GM12878 (cell line): ENCODE data around the gene HSBP1. TPM values are rescaled to one million over a fixed set of nuclear protein-coding genes. Genes with fewer than 3 reads are reported as not detected.

Experiments used
- ATAC-seq: fragments of 200-7000 bp; cut with Tn5 transposase; 3 replicates; pipeline ENCODE4 v1.9.1; 2020; ENCODE audit warnings: mild to moderate bottlenecking, moderate library complexity
- BruUV-seq: library from RNA; stranded (reverse); fragments of 400-500 nt; replicated peaks from 2 replicates; lab custom pipeline; 2021; lab: Mats Ljungman, UMichigan
- CTCF ChIA-PET: fragments of 300-600 bp; sonication (Branson Sonifier 250); formaldehyde crosslinking; extraction: SDS; loops from one replicate; lab custom pipeline; 2021; ENCODE audit warnings: inconsistent platforms; lab: Yijun Ruan, JAX
- POLR2A ChIA-PET: fragments of 350-600 bp; formaldehyde crosslinking; extraction: SDS; loops from one replicate; lab custom pipeline; 2021; ENCODE audit warnings: inconsistent platforms; lab: Charles Lee
- RAD21 ChIA-PET: fragments of 300-600 bp; sonication (Branson Sonifier 250); formaldehyde crosslinking; loops from one replicate; lab custom pipeline; 2023; ENCODE audit warnings: antibody characterized with exemption; ENCODE audit not compliant: unreplicated experiment; lab: Charles Lee
- SMC1A ChIA-PET: fragments of 300-600 bp; sonication (Branson Sonifier 250); formaldehyde crosslinking; loops from one replicate; lab custom pipeline; 2023; ENCODE audit not compliant: unreplicated experiment, uncharacterized antibody; lab: Charles Lee
- DNase-seq: peaks from one replicate; pipeline ENCODE4 v3.0.0-alpha.2; 2011; ENCODE audit warnings: low read depth, low spot score
- FAIRE-seq: peaks from 3 replicates; lab custom pipeline; 2011; peaks lifted over from hg19 to GRCh38; lab: Jason Lieb, UNC
- H2AFZ ChIP-seq: 2 replicates; pipeline ENCODE4 v1.6.0; 2011; ENCODE audit warnings: low read depth, low read length, control low read depth; ENCODE audit not compliant: control insufficient read depth
- H3K27ac ChIP-seq: 2 replicates; pipeline ENCODE4 v1.5.1; 2011; ENCODE audit warnings: control low read depth; ENCODE audit not compliant: control insufficient read depth, insufficient read depth
- H3K27me3 ChIP-seq, 2 experiments: replicated peaks in 1 of 2; 2 replicates each; pipeline versions ENCODE4 v1.6.0 to v1.6.1; 2011; ENCODE audit warnings: low read length in 1 of 2; ENCODE audit not compliant: control insufficient read depth in 2 of 2, insufficient read depth in 2 of 2
- H3K36me3 ChIP-seq, 2 experiments: 2 replicates each; pipeline ENCODE4 v1.5.1; 2011; ENCODE audit warnings: low read length in 1 of 2; ENCODE audit not compliant: control insufficient read depth in 2 of 2, insufficient read depth in 2 of 2
- H3K4me1 ChIP-seq: 2 replicates; pipeline ENCODE4 v1.6.1; 2011; ENCODE audit warnings: mild to moderate bottlenecking, low read length, moderate library complexity, mixed read lengths; ENCODE audit not compliant: control insufficient read depth, insufficient read depth
- H3K4me2 ChIP-seq: 2 replicates; pipeline ENCODE4 v1.6.0; 2011; ENCODE audit warnings: control low read depth; ENCODE audit not compliant: control insufficient read depth, insufficient read depth
- H3K4me3 ChIP-seq: fragments of 200-600 bp; sonication (generic); 2 replicates; pipeline ENCODE4 v1.5.1; 2016
- H3K79me2 ChIP-seq: 2 replicates; pipeline ENCODE4 v1.6.0; 2011; ENCODE audit warnings: low read length; ENCODE audit not compliant: control insufficient read depth, insufficient read depth
- H3K9ac ChIP-seq: 2 replicates; pipeline ENCODE4 v1.8.0; 2011; ENCODE audit warnings: low read length, control low read depth, mixed read lengths; ENCODE audit not compliant: control insufficient read depth, insufficient read depth
- H3K9me3 ChIP-seq: replicated peaks from 3 replicates; pipeline ENCODE4 v1.5.1; 2011; ENCODE audit warnings: mild to moderate bottlenecking, low read length; ENCODE audit not compliant: control insufficient read depth, insufficient read depth
- H4K20me1 ChIP-seq: 2 replicates; pipeline ENCODE4 v1.6.0; 2011; ENCODE audit not compliant: control insufficient read depth, insufficient read depth
- GATAD2B ChIP-seq: fragments of 450-650 bp; conservative IDR thresholded peaks from 2 replicates; pipeline ENCODE4 v1.6.1; 2017; ENCODE audit warnings: low read depth, mild to moderate bottlenecking, moderate library complexity
- HDGF ChIP-seq: fragments of 450-650 bp; IDR thresholded peaks from 2 replicates; pipeline ENCODE4 v1.6.1; 2016; ENCODE audit warnings: antibody characterized with exemption
- NFXL1 ChIP-seq: fragments of 450-650 bp; IDR thresholded peaks from 2 replicates; pipeline ENCODE4 v1.6.1; 2017; ENCODE audit warnings: antibody characterized with exemption, mild to moderate bottlenecking, borderline replicate concordance
- POLR2A ChIP-seq: IDR thresholded peaks from 2 replicates; pipeline ENCODE4 v1.6.1; 2011; ENCODE audit warnings: low read depth, mild to moderate bottlenecking, low read length
- POU2F2 ChIP-seq: IDR thresholded peaks from 3 replicates; pipeline ENCODE4 v1.6.1; 2011; ENCODE audit warnings: low read depth, mild to moderate bottlenecking, low read length, borderline replicate concordance
- SRF ChIP-seq, 2 experiments: IDR thresholded peaks; 2 replicates each; pipeline ENCODE4 v1.6.1; 2011; ENCODE audit warnings: low read depth in 2 of 2, low read length in 2 of 2, mild to moderate bottlenecking in 1 of 2, moderate library complexity in 1 of 2
- YY1 ChIP-seq: IDR thresholded peaks from 2 replicates; pipeline ENCODE4 v1.6.1; 2011; ENCODE audit warnings: low read depth, mild to moderate bottlenecking, low read length
- WGBS: methylation state at CpG from one replicate; pipeline ENCODE4 v1.1.6; 2016; ENCODE audit warnings: low lambda C conversion rate; ENCODE audit not compliant: insufficient replicate concordance, insufficient coverage; ENCODE audit errors: missing lambda C conversion rate; 5-methylcytosine and 5-hydroxymethylcytosine counted together
- in situ Hi-C: fragments of 300-500 bp; cut with MboI; formaldehyde crosslinking; loops from 9 replicates; pipeline ENCODE4 v1.14.3; 2018; ENCODE audit warnings: mixed read lengths
- intact Hi-C: fragments of 100-400 bp; cut with micrococcal nuclease; formaldehyde crosslinking; loops from one replicate; pipeline ENCODE4 v1.14.2; 2022; ENCODE audit not compliant: unreplicated experiment
- polyA plus RNA-seq, 11 experiments: library from polyadenylated mRNA; depleted of rRNA in 4 of 11; unstranded in 6 of 11; stranded (reverse) in 5 of 11; fragments of >200 nt; fragmentation: Nextera tagmentation in 4 of 11; fragmentation: Illumina TruSeq in 1 of 11; extraction: Ambion mirVana in 4 of 11; extraction: Trizol in 1 of 11; gene quantifications; 1 replicate in 1 of 11; 2 replicates in 10 of 11; pipeline versions ENCODE4 v1.2.1 to v1.2.3, GENCODE V29; 2011 to 2016; ENCODE audit warnings: inconsistent platforms in 2 of 11, missing spikeins in 2 of 11, low read depth in 1 of 11
- total RNA-seq, 4 experiments: library from RNA; depleted of rRNA in 3 of 4; stranded (reverse); fragments of >200 nt in 3 of 4; fragmentation: Illumina TruSeq in 1 of 4; extraction: Trizol in 1 of 4; gene quantifications; 2 replicates each; pipeline versions ENCODE4 v1.2.1 to v1.2.3, GENCODE V29; 2013 to 2021
- TF ChIP-seq, protein P1 (sequence below): IDR thresholded peaks from 2 replicates; pipeline ENCODE4 v1.6.1; 2012; ENCODE audit warnings: low read length, inconsistent platforms
- TF ChIP-seq, protein P2 (sequence below): fragments of 450-650 bp; IDR thresholded peaks from 2 replicates; pipeline ENCODE4 v1.6.1; 2016; ENCODE audit warnings: mild to moderate bottlenecking, moderate library complexity, borderline replicate concordance

The HSBP1 gene
- total and polyA plus RNA-seq, 10 of the 15 experiments (the other 5 are each of a cell fraction or from before 2014, with no cell fraction given): 26.6 to 263 (median 95.7) TPM

DNA sequence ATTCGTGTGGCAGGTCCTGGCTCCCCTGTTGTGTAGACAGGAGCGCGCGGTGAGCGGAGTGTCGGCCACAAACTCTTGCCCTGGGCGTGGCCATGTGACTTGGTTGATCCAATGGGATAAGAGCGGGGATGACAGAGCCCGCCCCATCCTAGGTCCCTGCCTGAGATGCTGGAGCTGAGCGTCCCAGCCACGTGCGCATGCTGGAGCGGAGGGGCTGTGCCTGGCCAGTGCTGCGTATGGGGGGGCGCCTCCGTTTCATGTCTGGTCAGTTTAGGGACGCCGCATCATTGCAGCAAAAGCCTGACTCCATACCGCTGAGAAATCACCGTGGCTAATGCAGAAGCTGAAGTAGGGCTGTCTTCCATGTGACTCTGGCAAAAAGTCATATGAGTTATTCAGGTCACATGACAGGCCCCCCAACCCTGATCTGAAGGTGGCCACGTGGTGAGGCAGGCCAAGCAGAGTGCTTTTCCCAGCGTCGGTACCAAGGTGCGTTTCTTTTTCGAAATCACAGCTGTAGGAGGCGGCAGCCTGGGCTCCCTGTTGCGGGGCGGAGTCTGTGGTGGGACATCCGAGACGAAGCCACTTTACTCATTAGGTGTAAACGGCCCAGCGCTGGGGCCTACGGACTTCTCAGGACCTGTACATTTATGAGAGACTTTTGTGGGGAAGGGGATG, 22.5 kb downstream of the HSBP1 start:
- no peak overlapping the region for H3K4me3 ChIP-seq
- no peaks in the 10 kb centered on the region for H3K27me3 ChIP-seq
- ChIA-PET POLR2A (no interaction called here), SMC1A (no interaction called here), RAD21 (no interaction called here), CTCF (no interaction called here)
- intact Hi-C loops: no loop called here
- no peak overlapping the region for H3K4me2 ChIP-seq
- no peaks in the 10 kb centered on the region; the same call in 2 of the 3 replicates for H3K9me3 ChIP-seq
- ATAC-seq (no peak), DNase-seq (no peak), FAIRE-seq (no peak)
- H4K20me1 ChIP-seq: no peaks in the 10 kb centered on the region
- no peak overlapping the region for H3K27ac ChIP-seq
- TF ChIP-seq, protein P1, sequence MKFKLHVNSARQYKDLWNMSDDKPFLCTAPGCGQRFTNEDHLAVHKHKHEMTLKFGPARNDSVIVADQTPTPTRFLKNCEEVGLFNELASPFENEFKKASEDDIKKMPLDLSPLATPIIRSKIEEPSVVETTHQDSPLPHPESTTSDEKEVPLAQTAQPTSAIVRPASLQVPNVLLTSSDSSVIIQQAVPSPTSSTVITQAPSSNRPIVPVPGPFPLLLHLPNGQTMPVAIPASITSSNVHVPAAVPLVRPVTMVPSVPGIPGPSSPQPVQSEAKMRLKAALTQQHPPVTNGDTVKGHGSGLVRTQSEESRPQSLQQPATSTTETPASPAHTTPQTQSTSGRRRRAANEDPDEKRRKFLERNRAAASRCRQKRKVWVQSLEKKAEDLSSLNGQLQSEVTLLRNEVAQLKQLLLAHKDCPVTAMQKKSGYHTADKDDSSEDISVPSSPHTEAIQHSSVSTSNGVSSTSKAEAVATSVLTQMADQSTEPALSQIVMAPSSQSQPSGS: no peak
- TF ChIP-seq POU2F2: no peak
- no peak for TF ChIP-seq HDGF
- TF ChIP-seq SRF (IDR thresholded peaks at IDR 0.05; ENCODE audit: low read depth in 2 of 2, low read length in 2 of 2): no peak
- no peak overlapping the region for H3K9ac ChIP-seq
- no TSS peak for BruUV-seq
- no peaks in the 10 kb centered on the region for H3K4me1 ChIP-seq
- H3K36me3 ChIP-seq: no peaks in the 10 kb centered on the region
- no peak overlapping the region for H2AFZ ChIP-seq
- H3K79me2 ChIP-seq: no peaks in the 10 kb centered on the region
- WGBS: 72% methylated on average over 32 of the region's 33 CpGs
- in situ Hi-C loops: no loop called here

DNA sequence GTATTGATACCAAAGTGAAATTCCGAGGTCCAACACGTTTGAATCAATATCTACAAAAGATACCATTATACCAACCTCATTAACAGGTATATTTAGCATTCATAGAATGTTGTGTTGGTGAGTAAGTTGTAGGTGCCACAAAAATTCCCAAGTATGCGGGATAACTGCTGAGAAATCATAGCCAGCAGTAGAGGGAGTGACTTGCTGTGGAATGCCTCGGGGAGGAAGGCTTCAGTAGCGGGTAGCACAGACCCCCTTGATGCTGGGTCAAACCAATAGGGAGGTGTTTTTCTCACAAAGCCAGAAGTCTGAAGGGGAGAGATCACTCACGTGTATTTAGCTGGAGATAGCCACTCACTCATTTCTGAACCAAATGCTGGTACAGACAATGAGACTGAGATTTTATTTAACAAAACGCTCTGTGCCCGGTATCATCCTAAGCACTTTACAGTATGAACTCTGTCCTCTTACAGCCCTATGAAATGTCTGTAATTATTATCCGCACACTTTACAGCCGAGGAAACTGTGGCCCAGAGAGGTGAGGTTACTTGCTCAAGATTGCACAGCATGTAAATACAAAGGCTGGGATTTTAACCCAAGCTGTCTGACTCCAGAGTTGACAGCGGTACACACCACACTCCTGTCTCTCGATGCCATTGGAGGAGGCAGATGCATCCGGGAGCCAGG, 23.1 kb downstream of the HSBP1 start:
- no peaks in the 10 kb centered on the region for H3K36me3 ChIP-seq
- in situ Hi-C loops: no loop called here
- intact Hi-C loops: no loop called here
- no peak overlapping the region for H2AFZ ChIP-seq
- H3K4me3 ChIP-seq: no peak overlapping the region
- WGBS: 39% methylated on average over 13 of the region's 13 CpGs
- H3K27ac ChIP-seq: no peak overlapping the region
- H4K20me1 ChIP-seq: no peaks in the 10 kb centered on the region
- no peak overlapping the region for H3K9ac ChIP-seq
- no peaks in the 10 kb centered on the region for H3K27me3 ChIP-seq
- DNase-seq (no peak), FAIRE-seq (no peak), ATAC-seq (no peak)
- no TSS peak for BruUV-seq
- ChIA-PET RAD21 (no interaction called here), POLR2A (no interaction called here), CTCF (no interaction called here), SMC1A (no interaction called here)
- H3K9me3 ChIP-seq: no peaks in the 10 kb centered on the region; the same call in 2 of the 3 replicates
- H3K79me2 ChIP-seq: no peaks in the 10 kb centered on the region
- no peaks in the 10 kb centered on the region for H3K4me1 ChIP-seq
- no peak overlapping the region for H3K4me2 ChIP-seq
- TF ChIP-seq HDGF (no peak), GATAD2B (no peak), YY1 (no peak), NFXL1 (no peak), POLR2A (no peak)
- TF ChIP-seq, protein P2, sequence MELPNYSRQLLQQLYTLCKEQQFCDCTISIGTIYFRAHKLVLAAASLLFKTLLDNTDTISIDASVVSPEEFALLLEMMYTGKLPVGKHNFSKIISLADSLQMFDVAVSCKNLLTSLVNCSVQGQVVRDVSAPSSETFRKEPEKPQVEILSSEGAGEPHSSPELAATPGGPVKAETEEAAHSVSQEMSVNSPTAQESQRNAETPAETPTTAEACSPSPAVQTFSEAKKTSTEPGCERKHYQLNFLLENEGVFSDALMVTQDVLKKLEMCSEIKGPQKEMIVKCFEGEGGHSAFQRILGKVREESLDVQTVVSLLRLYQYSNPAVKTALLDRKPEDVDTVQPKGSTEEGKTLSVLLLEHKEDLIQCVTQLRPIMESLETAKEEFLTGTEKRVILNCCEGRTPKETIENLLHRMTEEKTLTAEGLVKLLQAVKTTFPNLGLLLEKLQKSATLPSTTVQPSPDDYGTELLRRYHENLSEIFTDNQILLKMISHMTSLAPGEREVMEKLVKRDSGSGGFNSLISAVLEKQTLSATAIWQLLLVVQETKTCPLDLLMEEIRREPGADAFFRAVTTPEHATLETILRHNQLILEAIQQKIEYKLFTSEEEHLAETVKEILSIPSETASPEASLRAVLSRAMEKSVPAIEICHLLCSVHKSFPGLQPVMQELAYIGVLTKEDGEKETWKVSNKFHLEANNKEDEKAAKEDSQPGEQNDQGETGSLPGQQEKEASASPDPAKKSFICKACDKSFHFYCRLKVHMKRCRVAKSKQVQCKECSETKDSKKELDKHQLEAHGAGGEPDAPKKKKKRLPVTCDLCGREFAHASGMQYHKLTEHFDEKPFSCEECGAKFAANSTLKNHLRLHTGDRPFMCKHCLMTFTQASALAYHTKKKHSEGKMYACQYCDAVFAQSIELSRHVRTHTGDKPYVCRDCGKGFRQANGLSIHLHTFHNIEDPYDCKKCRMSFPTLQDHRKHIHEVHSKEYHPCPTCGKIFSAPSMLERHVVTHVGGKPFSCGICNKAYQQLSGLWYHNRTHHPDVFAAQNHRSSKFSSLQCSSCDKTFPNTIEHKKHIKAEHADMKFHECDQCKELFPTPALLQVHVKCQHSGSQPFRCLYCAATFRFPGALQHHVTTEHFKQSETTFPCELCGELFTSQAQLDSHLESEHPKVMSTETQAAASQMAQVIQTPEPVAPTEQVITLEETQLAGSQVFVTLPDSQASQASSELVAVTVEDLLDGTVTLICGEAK: no peak
- TF ChIP-seq, protein P1: no peak
